GM12891 (cell line): ENCODE data around the gene CCDC3.

Experiments
- DNase-seq: peaks from one replicate; pipeline ENCODE4 v3.0.0; 2011; ENCODE audit warnings: low spot score; ENCODE audit not compliant: insufficient read length
- FAIRE-seq: peaks from 2 replicates; lab custom pipeline; 2011; peaks lifted over from hg19 to GRCh38; lab: Jason Lieb, UNC
- PAX5 ChIP-seq: IDR thresholded peaks from 2 replicates; pipeline ENCODE4 v1.6.1; 2011; ENCODE audit warnings: low read length, moderate library complexity, mild to moderate bottlenecking; ENCODE audit not compliant: insufficient read depth, severe bottlenecking
- POLR2A ChIP-seq: IDR thresholded peaks from 2 replicates; pipeline ENCODE4 v1.6.1; 2011; ENCODE audit warnings: low read depth, low read length, control low read depth
- POLR2AphosphoS5 ChIP-seq: IDR thresholded peaks from 2 replicates; pipeline ENCODE4 v1.6.1; 2011; ENCODE audit warnings: low read depth, low read length, control low read depth
- POU2F2 ChIP-seq: IDR thresholded peaks from 2 replicates; pipeline ENCODE4 v1.6.1; 2011; ENCODE audit warnings: low read depth, mild to moderate bottlenecking, control low read depth, low read length, moderate library complexity
- SPI1 ChIP-seq: IDR thresholded peaks from 2 replicates; pipeline ENCODE4 v1.6.1; 2011; ENCODE audit warnings: low read depth, low read length, control low read depth
- TAF1 ChIP-seq: IDR thresholded peaks from 2 replicates; pipeline ENCODE4 v1.6.1; 2011; ENCODE audit warnings: low read depth, low read length, control low read depth

CCDC3 gene

GRCh38 chr10:12962556-12962955 lies 39.0 kb downstream of the CCDC3 start:
- FAIRE-seq (no peak), DNase-seq (no peak)
- TF ChIP-seq POLR2A = no peak
- TF ChIP-seq TAF1 = no peak
- no peak for TF ChIP-seq POU2F2
- TF ChIP-seq POLR2AphosphoS5 = no peak
- TF ChIP-seq PAX5 = no peak
- no peak for TF ChIP-seq SPI1

GRCh38 chr10:12961416-12962205 lies 39.9 kb downstream of the CCDC3 start:
- DNase-seq (no peak), FAIRE-seq (no peak)
- TF ChIP-seq TAF1 (no peak), POU2F2 (no peak), POLR2A (no peak), POLR2AphosphoS5 (no peak), PAX5 (no peak), SPI1 (no peak)

- TF ChIP-seq SPI1 (no peak), POU2F2 (no peak), POLR2AphosphoS5 (no peak), POLR2A (no peak), TAF1 (no peak), PAX5 (no peak)
- DNase-seq (no peak), FAIRE-seq (no peak)
Measured at GRCh38 chr10:12960941-12961340, 40.6 kb downstream of the CCDC3 start.

- FAIRE-seq (no peak), DNase-seq (no peak)
- TF ChIP-seq PAX5 = no peak
- no peak for TF ChIP-seq POU2F2
- TF ChIP-seq TAF1 = no peak
- no peak for TF ChIP-seq POLR2AphosphoS5
- no peak for TF ChIP-seq POLR2A
- no peak for TF ChIP-seq SPI1
Measured at GRCh38 chr10:12960334-12960898, 41.1 kb downstream of the CCDC3 start.

GRCh38 chr10:12958546-12959110 lies 42.9 kb downstream of the CCDC3 start:
- no peak for TF ChIP-seq TAF1
- no peak for TF ChIP-seq SPI1
- FAIRE-seq (no peak), DNase-seq (no peak)

- TF ChIP-seq POLR2A (no peak), POLR2AphosphoS5 (no peak), TAF1 (no peak), SPI1 (no peak), POU2F2 (no peak), PAX5 (no peak)
- FAIRE-seq (no peak), DNase-seq (no peak)
Measured at GRCh38 chr10:12957081-12957480, 44.4 kb downstream of the CCDC3 start.

- TF ChIP-seq POLR2AphosphoS5 (no peak), POLR2A (no peak), POU2F2 (no peak), SPI1 (no peak), TAF1 (no peak), PAX5 (no peak)
- FAIRE-seq = no peak
- DNase-seq = no peak
Measured at GRCh38 chr10:12954866-12955265, 46.6 kb downstream of the CCDC3 start.

- DNase-seq (no peak), FAIRE-seq (no peak)
- TF ChIP-seq SPI1 = no peak
- TF ChIP-seq POU2F2 = no peak
- TF ChIP-seq POLR2AphosphoS5 = no peak
- TF ChIP-seq TAF1 = no peak
- TF ChIP-seq POLR2A = no peak
Measured at GRCh38 chr10:12950583-12951128, 50.9 kb downstream of the CCDC3 start.

- no peak for TF ChIP-seq PAX5
- DNase-seq (no peak), FAIRE-seq (no peak)
Measured at GRCh38 chr10:12949248-12949647, 52.3 kb downstream of the CCDC3 start.

- TF ChIP-seq TAF1 (no peak), SPI1 (no peak), POU2F2 (no peak), POLR2A (no peak), PAX5 (no peak), POLR2AphosphoS5 (no peak)
- DNase-seq (no peak), FAIRE-seq (no peak)
Measured at GRCh38 chr10:12947741-12948140, 53.8 kb downstream of the CCDC3 start.
